ENCODE measurements around the gene TBXT.

TBXT gene

DNA sequence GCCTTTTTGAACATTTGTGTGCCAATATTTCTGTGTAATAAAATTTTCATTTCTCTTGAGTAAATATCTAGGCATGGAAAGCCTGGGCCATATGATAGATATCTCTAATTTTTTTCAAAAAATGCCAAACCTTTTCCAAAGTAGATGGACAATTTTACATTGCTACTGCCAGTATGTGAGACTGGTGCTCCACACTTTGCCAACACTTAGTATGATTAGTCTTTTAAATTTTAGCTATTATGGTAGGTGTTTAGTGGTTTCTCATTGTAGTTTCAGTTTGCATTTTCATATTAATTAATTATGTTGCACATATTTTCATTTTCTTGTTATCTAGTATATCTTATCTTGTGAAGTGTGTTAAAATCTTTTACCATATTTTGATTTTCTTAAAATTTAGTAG, 52.0 kb downstream of the TBXT start:
- TF ChIP-seq, protein P1, sequence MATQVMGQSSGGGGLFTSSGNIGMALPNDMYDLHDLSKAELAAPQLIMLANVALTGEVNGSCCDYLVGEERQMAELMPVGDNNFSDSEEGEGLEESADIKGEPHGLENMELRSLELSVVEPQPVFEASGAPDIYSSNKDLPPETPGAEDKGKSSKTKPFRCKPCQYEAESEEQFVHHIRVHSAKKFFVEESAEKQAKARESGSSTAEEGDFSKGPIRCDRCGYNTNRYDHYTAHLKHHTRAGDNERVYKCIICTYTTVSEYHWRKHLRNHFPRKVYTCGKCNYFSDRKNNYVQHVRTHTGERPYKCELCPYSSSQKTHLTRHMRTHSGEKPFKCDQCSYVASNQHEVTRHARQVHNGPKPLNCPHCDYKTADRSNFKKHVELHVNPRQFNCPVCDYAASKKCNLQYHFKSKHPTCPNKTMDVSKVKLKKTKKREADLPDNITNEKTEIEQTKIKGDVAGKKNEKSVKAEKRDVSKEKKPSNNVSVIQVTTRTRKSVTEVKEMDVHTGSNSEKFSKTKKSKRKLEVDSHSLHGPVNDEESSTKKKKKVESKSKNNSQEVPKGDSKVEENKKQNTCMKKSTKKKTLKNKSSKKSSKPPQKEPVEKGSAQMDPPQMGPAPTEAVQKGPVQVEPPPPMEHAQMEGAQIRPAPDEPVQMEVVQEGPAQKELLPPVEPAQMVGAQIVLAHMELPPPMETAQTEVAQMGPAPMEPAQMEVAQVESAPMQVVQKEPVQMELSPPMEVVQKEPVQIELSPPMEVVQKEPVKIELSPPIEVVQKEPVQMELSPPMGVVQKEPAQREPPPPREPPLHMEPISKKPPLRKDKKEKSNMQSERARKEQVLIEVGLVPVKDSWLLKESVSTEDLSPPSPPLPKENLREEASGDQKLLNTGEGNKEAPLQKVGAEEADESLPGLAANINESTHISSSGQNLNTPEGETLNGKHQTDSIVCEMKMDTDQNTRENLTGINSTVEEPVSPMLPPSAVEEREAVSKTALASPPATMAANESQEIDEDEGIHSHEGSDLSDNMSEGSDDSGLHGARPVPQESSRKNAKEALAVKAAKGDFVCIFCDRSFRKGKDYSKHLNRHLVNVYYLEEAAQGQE (IDR thresholded peaks at IDR 0.05; ENCODE audit: insufficient read depth in 1 of 2, low read depth in 2 of 2, low read length in 2 of 2) = no peak
- no peak for TF ChIP-seq TAF1 (IDR thresholded peaks at IDR 0.05; ENCODE audit: borderline replicate concordance, insufficient read depth, low read length)
- TF ChIP-seq POLR2AphosphoS5 (IDR thresholded peaks at IDR 0.05; ENCODE audit: low read depth, low read length) = no peak
- TF ChIP-seq FOXP2 (optimal IDR thresholded peaks at IDR 0.05; ENCODE audit: borderline replicate concordance, extremely low read depth, extremely low read length, insufficient read depth) = no peak
- TF ChIP-seq SIN3A (IDR thresholded peaks at IDR 0.05; ENCODE audit: borderline replicate concordance, insufficient read depth, low read length) = no peak

DNA sequence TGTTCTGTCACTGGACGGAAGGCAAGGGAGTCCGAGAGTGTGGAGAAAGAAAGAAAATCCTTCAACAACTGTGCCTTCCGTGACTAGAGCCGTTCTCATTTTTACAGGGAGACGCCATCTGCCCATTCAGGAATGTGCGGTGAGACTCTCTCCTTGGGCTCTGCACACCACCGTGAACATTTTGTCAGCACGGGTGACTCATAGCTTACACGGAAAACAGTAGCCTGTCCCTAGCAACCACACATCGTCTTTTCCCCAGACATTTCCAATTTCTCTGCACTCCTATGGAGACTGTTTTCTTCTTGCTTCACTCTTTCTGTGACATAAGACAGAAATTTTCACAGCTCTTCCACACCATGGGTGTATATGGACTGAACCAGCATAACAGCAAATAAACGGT, 55.1 kb downstream of the TBXT start:
- TF ChIP-seq, protein P1 (IDR thresholded peaks at IDR 0.05; ENCODE audit: insufficient read depth in 1 of 2, low read depth in 2 of 2, low read length in 2 of 2) = no peak
- TF ChIP-seq TAF1 (IDR thresholded peaks at IDR 0.05; ENCODE audit: borderline replicate concordance, insufficient read depth, low read length) (no peak), POLR2AphosphoS5 (IDR thresholded peaks at IDR 0.05; ENCODE audit: low read depth, low read length) (no peak), SIN3A (IDR thresholded peaks at IDR 0.05; ENCODE audit: borderline replicate concordance, insufficient read depth, low read length) (no peak), FOXP2 (optimal IDR thresholded peaks at IDR 0.05; ENCODE audit: borderline replicate concordance, extremely low read depth, extremely low read length, insufficient read depth) (no peak)

DNA sequence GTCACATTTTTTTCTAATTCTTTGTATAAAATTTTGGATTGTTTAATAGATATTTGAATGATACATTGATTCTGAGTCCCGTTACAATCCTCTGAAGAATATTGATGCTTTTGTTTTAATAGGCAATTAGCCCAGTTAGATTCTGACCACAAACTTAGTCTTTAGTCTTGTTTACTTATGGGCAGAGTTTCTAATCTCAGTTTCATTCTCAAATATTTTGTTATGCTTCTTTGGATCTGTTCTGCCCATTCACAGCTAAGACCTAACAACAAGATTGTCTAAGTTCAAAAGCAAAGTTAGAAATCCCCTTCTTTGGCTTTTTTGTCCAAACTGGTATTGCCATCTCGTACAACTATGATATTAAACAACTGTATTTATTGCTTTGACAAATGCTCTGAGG, 58.0 kb downstream of the TBXT start:
- TF ChIP-seq SIN3A (IDR thresholded peaks at IDR 0.05; ENCODE audit: borderline replicate concordance, insufficient read depth, low read length) (no peak), FOXP2 (optimal IDR thresholded peaks at IDR 0.05; ENCODE audit: borderline replicate concordance, extremely low read depth, extremely low read length, insufficient read depth) (no peak), POLR2AphosphoS5 (IDR thresholded peaks at IDR 0.05; ENCODE audit: low read depth, low read length) (no peak), TAF1 (IDR thresholded peaks at IDR 0.05; ENCODE audit: borderline replicate concordance, insufficient read depth, low read length) (no peak)
- TF ChIP-seq, protein P1 (IDR thresholded peaks at IDR 0.05; ENCODE audit: insufficient read depth in 1 of 2, low read depth in 2 of 2, low read length in 2 of 2) = no peak
